A673 (cell line): ENCODE data around the gene MAB21L2.

Experiments
- EZH2 ChIP-seq: fragments of 200-600 bp; sonication (generic); IDR thresholded peaks from 2 replicates; pipeline ENCODE4 v1.6.1; 2017; ENCODE audit warnings: borderline replicate concordance, low read depth, mild to moderate bottlenecking, mixed read lengths, antibody characterized with exemption, low read length; ENCODE audit not compliant: poor library complexity, severe bottlenecking
- TF ChIP-seq, protein P1 (sequence below): fragments of 300-800, 200-600 bp; sonication (generic); conservative IDR thresholded peaks from 2 replicates; pipeline ENCODE4 v1.5.1; 2017; ENCODE audit warnings: low read depth, mild to moderate bottlenecking, antibody characterized with exemption, low read length, moderate library complexity, mixed read lengths

GRCh38 chr4:150569384-150569987, 12.5 kb upstream of the MAB21L2 start:
- TF ChIP-seq, protein P1, sequence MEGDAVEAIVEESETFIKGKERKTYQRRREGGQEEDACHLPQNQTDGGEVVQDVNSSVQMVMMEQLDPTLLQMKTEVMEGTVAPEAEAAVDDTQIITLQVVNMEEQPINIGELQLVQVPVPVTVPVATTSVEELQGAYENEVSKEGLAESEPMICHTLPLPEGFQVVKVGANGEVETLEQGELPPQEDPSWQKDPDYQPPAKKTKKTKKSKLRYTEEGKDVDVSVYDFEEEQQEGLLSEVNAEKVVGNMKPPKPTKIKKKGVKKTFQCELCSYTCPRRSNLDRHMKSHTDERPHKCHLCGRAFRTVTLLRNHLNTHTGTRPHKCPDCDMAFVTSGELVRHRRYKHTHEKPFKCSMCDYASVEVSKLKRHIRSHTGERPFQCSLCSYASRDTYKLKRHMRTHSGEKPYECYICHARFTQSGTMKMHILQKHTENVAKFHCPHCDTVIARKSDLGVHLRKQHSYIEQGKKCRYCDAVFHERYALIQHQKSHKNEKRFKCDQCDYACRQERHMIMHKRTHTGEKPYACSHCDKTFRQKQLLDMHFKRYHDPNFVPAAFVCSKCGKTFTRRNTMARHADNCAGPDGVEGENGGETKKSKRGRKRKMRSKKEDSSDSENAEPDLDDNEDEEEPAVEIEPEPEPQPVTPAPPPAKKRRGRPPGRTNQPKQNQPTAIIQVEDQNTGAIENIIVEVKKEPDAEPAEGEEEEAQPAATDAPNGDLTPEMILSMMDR = no peak
- no peak for TF ChIP-seq EZH2
